Measurements from ENCODE around the gene LLGL2. TPM values are rescaled to one million over a fixed set of nuclear protein-coding genes. Genes with fewer than 3 reads are reported as not detected.

The LLGL2 gene
- total RNA-seq, 1 donor from 2014 or later, result 44.9 TPM

DNA sequence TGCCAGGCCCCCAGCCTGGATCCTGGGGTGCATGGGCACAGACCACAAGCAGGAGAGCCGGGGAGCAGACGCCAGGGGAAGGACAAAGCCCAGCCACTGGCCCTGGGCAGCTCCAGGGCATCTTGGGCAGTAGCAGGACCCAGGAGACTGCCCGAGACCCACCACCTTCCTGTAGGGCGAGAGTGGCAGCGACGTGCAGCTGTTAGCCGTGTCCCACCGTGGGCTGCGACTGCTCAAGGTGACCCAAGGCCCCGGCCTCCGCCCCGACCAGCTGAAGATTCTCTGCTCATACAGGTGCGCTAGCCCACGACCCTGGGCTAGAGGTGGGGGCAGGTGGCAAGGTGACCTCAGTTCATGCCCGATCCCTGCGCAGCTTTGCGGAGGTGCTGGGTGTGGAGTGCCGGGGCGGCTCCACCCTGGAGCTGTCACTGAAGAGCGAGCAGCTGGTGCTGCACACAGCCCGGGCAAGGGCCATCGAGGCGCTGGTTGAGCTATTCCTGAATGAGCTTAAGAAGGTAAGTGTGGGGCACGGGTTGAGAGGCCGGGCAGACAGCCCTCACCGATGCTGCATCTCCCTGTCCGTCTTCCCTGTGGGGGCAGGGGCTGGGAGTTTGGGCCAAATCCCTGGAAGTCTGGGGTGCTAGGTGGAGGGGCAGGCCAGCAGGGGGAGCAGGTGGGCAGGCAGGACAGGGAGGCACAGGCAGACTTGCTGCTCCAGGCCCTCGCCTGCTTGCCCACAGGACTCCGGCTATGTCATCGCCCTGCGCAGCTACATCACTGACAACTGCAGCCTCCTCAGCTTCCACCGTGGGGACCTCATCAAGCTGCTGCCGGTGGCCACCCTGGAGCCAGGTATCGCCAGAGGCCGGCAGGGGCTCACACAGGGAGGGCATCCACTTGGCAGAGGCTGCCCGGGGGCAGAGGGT is 94.3 kb downstream of the LLGL2 start:
- no peak overlapping the region for H3K4me3 ChIP-seq
- H3K27ac ChIP-seq, result no peak overlapping the region
- H3K4me1 ChIP-seq, result no peaks in the 10 kb centered on the region
- H3K36me3 ChIP-seq, result peaks cover 0 to 49% of the 10 kb centered on the region in 2 donors
- TF ChIP-seq POLR2AphosphoS5 (IDR thresholded peaks at IDR 0.05; ENCODE audit: insufficient read depth in 1 of 2, low read depth in 1 of 2), result no peak
- no peak for TF ChIP-seq POLR2A (IDR thresholded peaks at IDR 0.05)
- no peak for TF ChIP-seq CTCF (IDR thresholded peaks at IDR 0.05)
- no peak for DNase-seq (ENCODE audit: extremely low spot score in 2 of 2)
- no peaks in the 10 kb centered on the region for H3K9me3 ChIP-seq
- intact Hi-C loops (cut with DNase I), result no loop called here
- H3K27me3 ChIP-seq, result no peaks in the 10 kb centered on the region

GRCh38 chr17:75621489-75621888 is 96.0 kb downstream of the LLGL2 start:
- peaks cover 0 to 62% of the 10 kb centered on the region in 2 donors for H3K36me3 ChIP-seq
- DNase-seq (ENCODE audit: extremely low spot score in 2 of 2), result no peak
- intact Hi-C loops (cut with DNase I), result no loop called here

DNA sequence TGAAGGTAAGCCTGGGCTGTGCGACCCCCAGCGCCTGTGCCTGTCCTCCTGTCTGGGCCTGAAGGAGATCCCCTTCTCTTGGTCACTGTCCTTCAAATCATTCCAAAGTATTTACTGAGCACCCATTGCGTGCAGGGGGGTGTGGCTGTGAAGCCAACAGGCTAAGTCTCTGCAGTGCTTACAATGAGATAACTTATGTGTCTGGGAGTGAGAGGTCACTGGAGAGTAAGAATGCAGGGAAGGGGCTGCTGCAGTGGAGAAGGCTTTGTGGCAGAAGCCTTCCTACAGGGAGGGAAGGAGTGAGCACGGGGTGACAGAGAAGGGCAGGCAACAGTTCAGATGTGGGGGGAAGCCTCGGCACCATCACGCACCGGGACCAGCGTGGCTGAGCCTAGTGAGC is 96.6 kb downstream of the LLGL2 start:
- Histone ChIP-seq H3K4me1 (no peaks in the 10 kb centered on the region), H3K4me3 (no peak overlapping the region), H3K9me3 (no peaks in the 10 kb centered on the region), H3K27me3 (no peaks in the 10 kb centered on the region), H3K27ac (no peak overlapping the region), H3K36me3 (peaks cover 0 to 56% of the 10 kb centered on the region in 2 donors)
- TF ChIP-seq POLR2AphosphoS5 (IDR thresholded peaks at IDR 0.05; ENCODE audit: insufficient read depth in 1 of 2, low read depth in 1 of 2) (no peak), POLR2A (IDR thresholded peaks at IDR 0.05) (no peak), CTCF (IDR thresholded peaks at IDR 0.05) (no peak)
- intact Hi-C loops (cut with DNase I), result no loop called here
- no peak for DNase-seq (ENCODE audit: extremely low spot score in 2 of 2)

More at GRCh38 chr17:75621489-75621888, 96.0 kb downstream of the LLGL2 start:
- Histone ChIP-seq H3K27ac (no peak overlapping the region), H3K27me3 (no peaks in the 10 kb centered on the region), H3K4me1 (no peaks in the 10 kb centered on the region), H3K9me3 (no peaks in the 10 kb centered on the region), H3K4me3 (no peak overlapping the region)
- TF ChIP-seq POLR2A (IDR thresholded peaks at IDR 0.05), result no peak
- no peak for TF ChIP-seq POLR2AphosphoS5 (IDR thresholded peaks at IDR 0.05; ENCODE audit: insufficient read depth in 1 of 2, low read depth in 1 of 2)
- no peak for TF ChIP-seq CTCF (IDR thresholded peaks at IDR 0.05)

DNA sequence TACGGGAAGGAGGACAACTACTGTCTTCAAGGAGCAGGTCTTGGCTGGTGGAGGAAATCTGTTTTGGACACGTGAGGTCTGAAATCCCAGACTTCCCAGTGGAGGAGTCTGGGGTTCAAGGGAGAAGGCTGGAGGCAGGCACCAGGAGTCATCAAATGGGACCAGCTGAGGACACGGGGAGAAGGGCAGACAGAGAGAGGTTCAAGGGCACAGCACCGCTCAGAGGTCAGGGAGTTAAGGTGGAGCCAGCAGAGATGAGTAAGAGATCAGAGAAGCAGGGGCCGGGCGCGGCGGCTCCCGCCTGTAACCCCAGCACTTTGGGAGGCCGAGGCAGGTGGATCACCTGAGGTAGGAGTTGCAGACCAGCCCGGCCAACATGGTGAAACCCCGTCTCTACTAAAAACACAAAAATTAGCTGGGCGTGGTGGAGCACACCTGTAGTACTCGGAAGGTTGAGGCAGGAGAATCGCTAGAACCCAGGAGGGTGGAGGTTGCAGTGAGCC is 97.3 kb downstream of the LLGL2 start:
- Histone ChIP-seq H3K4me1 (no peaks in the 10 kb centered on the region), H3K4me3 (no peak overlapping the region), H3K27me3 (no peaks in the 10 kb centered on the region), H3K27ac (no peak overlapping the region), H3K9me3 (no peaks in the 10 kb centered on the region), H3K36me3 (peaks cover 0 to 51% of the 10 kb centered on the region in 2 donors)
- DNase-seq (ENCODE audit: extremely low spot score in 2 of 2), result no peak
- TF ChIP-seq POLR2A (IDR thresholded peaks at IDR 0.05), result no peak
- no peak for TF ChIP-seq POLR2AphosphoS5 (IDR thresholded peaks at IDR 0.05; ENCODE audit: insufficient read depth in 1 of 2, low read depth in 1 of 2)
- TF ChIP-seq CTCF (IDR thresholded peaks at IDR 0.05), result no peak
- intact Hi-C loops (cut with DNase I), result no loop called here

GRCh38 chr17:75623386-75623785 is 97.9 kb downstream of the LLGL2 start:
- Histone ChIP-seq H3K4me1 (no peaks in the 10 kb centered on the region), H3K4me3 (no peak overlapping the region), H3K27me3 (no peaks in the 10 kb centered on the region), H3K27ac (no peak overlapping the region), H3K36me3 (peaks cover 0 to 45% of the 10 kb centered on the region in 2 donors), H3K9me3 (no peaks in the 10 kb centered on the region)
- intact Hi-C loops (cut with DNase I), result no loop called here
- no peak for DNase-seq (ENCODE audit: extremely low spot score in 2 of 2)
- TF ChIP-seq CTCF (IDR thresholded peaks at IDR 0.05), result no peak
- TF ChIP-seq POLR2A (IDR thresholded peaks at IDR 0.05), result no peak
- TF ChIP-seq POLR2AphosphoS5 (IDR thresholded peaks at IDR 0.05; ENCODE audit: insufficient read depth in 1 of 2, low read depth in 1 of 2), result no peak

Measured in vagina (tissue), 2 donors.